CD14-positive monocyte (primary cell): ENCODE measurements around the gene RPRML. TPM values are rescaled to one million over a fixed set of nuclear protein-coding genes. Genes with fewer than 3 reads are reported as not detected.

Experiments
- DNase-seq, 3 donors: peaks; one replicate each; pipeline ENCODE4 v3.0.0-alpha.2; 2011 to 2022
- H2AFZ ChIP-seq: 2 replicates; pipeline ENCODE4 v1.6.0; 2012; ENCODE audit warnings: mild to moderate bottlenecking, low read depth, low read length, inconsistent platforms; ENCODE audit not compliant: insufficient read depth, poor library complexity, severe bottlenecking
- H3K27ac ChIP-seq, 2 donors: 1 replicate in 1 of 2; 2 replicates in 1 of 2; pipeline ENCODE4 v1.5.1; 2012 to 2013; ENCODE audit warnings: low read length in 2 of 2, control low read depth in 1 of 2, inconsistent platforms in 1 of 2, low read depth in 1 of 2, mild to moderate bottlenecking in 1 of 2
- H3K27me3 ChIP-seq, 2 donors: one replicate each; pipeline versions ENCODE4 v1.6.0 to v1.6.1; 2011 to 2013; ENCODE audit warnings: low read length in 2 of 2; ENCODE audit not compliant: control insufficient read depth in 2 of 2, insufficient read depth in 2 of 2
- H3K36me3 ChIP-seq, 2 donors: replicated peaks in 1 of 2; 1 replicate in 1 of 2; 2 replicates in 1 of 2; pipeline versions ENCODE4 v1.5.1 to v1.6.1; 2012 to 2013; ENCODE audit warnings: low read length in 2 of 2, control low read depth in 1 of 2, inconsistent platforms in 1 of 2, mild to moderate bottlenecking in 1 of 2; ENCODE audit not compliant: insufficient read depth in 2 of 2, control insufficient read depth in 1 of 2
- H3K4me1 ChIP-seq, 2 donors: 1 replicate in 1 of 2; 2 replicates in 1 of 2; pipeline versions ENCODE4 v1.5.1 to v1.6.1; 2012 to 2013; ENCODE audit warnings: low read length in 2 of 2, control low read depth in 1 of 2, inconsistent platforms in 1 of 2, mild to moderate bottlenecking in 1 of 2, moderate library complexity in 1 of 2; ENCODE audit not compliant: insufficient read depth in 2 of 2, control insufficient read depth in 1 of 2
- H3K4me2 ChIP-seq: replicated peaks from 2 replicates; pipeline ENCODE3; 2012; ENCODE audit warnings: low read length, moderate library complexity, mild to moderate bottlenecking; ENCODE audit not compliant: poor library complexity, severe bottlenecking; ENCODE audit errors: extremely low read depth
- H3K4me3 ChIP-seq, 3 experiments: fragments of 200-600 bp in 1 of 3; sonication (generic) in 1 of 3; replicated peaks in 1 of 3; 1 replicate in 2 of 3; 2 replicates in 1 of 3; pipeline ENCODE4 v1.5.1; 2011 to 2013; ENCODE audit warnings: low read length in 3 of 3, mild to moderate bottlenecking in 3 of 3, control low read depth in 2 of 3, low read depth in 2 of 3, inconsistent platforms in 1 of 3, moderate library complexity in 1 of 3
- H3K79me2 ChIP-seq: 2 replicates; pipeline ENCODE4 v1.6.0; 2012; ENCODE audit warnings: mild to moderate bottlenecking, control low read depth, inconsistent platforms, low read length, moderate library complexity; ENCODE audit not compliant: insufficient read depth
- H3K9ac ChIP-seq: 2 replicates; pipeline ENCODE4 v1.6.0; 2017; ENCODE audit warnings: low read length, mild to moderate bottlenecking; ENCODE audit not compliant: insufficient read depth, poor library complexity, severe bottlenecking
- H3K9me3 ChIP-seq, 2 donors: replicated peaks in 1 of 2; 1 replicate in 1 of 2; 2 replicates in 1 of 2; pipeline versions ENCODE4 v1.5.1 to v1.6.1; 2012 to 2013; ENCODE audit warnings: low read length in 2 of 2, control low read depth in 1 of 2; ENCODE audit not compliant: control insufficient read depth in 1 of 2, insufficient read depth in 1 of 2
- H4K20me1 ChIP-seq: 2 replicates; pipeline ENCODE4 v1.6.0; 2012; ENCODE audit warnings: mild to moderate bottlenecking, low read length, control low read depth, moderate library complexity; ENCODE audit not compliant: insufficient read depth
- H3K27ac Mint-ChIP-seq, 7 donors: one replicate each; pipeline ENCODE4 v1.8.0; 2020; ENCODE audit warnings: mild to moderate bottlenecking in 7 of 7, mixed read lengths in 7 of 7, moderate library complexity in 6 of 7, inconsistent platforms in 2 of 7
- H3K27me3 Mint-ChIP-seq, 3 donors: one replicate each; pipeline ENCODE4 v1.8.0; 2021 to 2022; ENCODE audit warnings: low read depth in 3 of 3, mild to moderate bottlenecking in 3 of 3, mixed read lengths in 3 of 3, moderate library complexity in 3 of 3, inconsistent platforms in 1 of 3
- H3K36me3 Mint-ChIP-seq, 2 donors: one replicate each; pipeline ENCODE4 v1.8.0; 2020; ENCODE audit warnings: mixed read lengths in 2 of 2, inconsistent platforms in 1 of 2, mild to moderate bottlenecking in 1 of 2
- H3K4me1 Mint-ChIP-seq: one replicate; pipeline ENCODE4 v1.8.0; 2020; ENCODE audit warnings: mild to moderate bottlenecking, mixed read lengths
- H3K4me3 Mint-ChIP-seq, 2 donors: one replicate each; pipeline ENCODE4 v1.8.0; 2020; ENCODE audit warnings: mild to moderate bottlenecking in 2 of 2, mixed read lengths in 2 of 2, moderate library complexity in 1 of 2
- H3K9me3 Mint-ChIP-seq, 7 donors: one replicate each; pipeline ENCODE4 v1.8.0; 2020 to 2022; ENCODE audit warnings: mixed read lengths in 7 of 7, mild to moderate bottlenecking in 6 of 7, moderate library complexity in 6 of 7, inconsistent platforms in 2 of 7
- CTCF ChIP-seq: fragments of 200-600 bp; IDR thresholded peaks from one replicate; pipeline ENCODE4 v1.8.0; 2022; ENCODE audit warnings: antibody characterized with exemption, mild to moderate bottlenecking
- WGBS: methylation state at CpG from one replicate; pipeline ENCODE4 v1.1.5; 2013; ENCODE audit warnings: missing lambda C conversion rate; ENCODE audit not compliant: insufficient coverage; 5-methylcytosine and 5-hydroxymethylcytosine counted together
- intact Hi-C, 2 donors: fragments of 100-400 bp; cut with micrococcal nuclease; formaldehyde crosslinking; loops; one replicate each; pipeline versions ENCODE4 v1.15.0 to v1.15.1; 2023
- polyA plus RNA-seq, 3 donors: library from polyadenylated mRNA; depleted of rRNA in 1 of 3; unstranded in 2 of 3; stranded (reverse) in 1 of 3; fragments of 300-500 nt in 2 of 3; fragments of >200 nt in 1 of 3; fragmentation: Illumina TruSeq in 2 of 3; gene quantifications; 1 replicate in 2 of 3; 2 replicates in 1 of 3; pipeline ENCODE4 v1.2.3, GENCODE V29; 2012 to 2021

The RPRML gene
- polyA plus RNA-seq, 3 donors, result not detected

GRCh38 chr17:46952115-46952514 lies 26.9 kb downstream of the RPRML start:
- no peaks in the 10 kb centered on the region for H3K27me3 ChIP-seq
- H3K4me1 ChIP-seq, result no peaks in the 10 kb centered on the region
- no peak for DNase-seq
- no peak overlapping the region for H3K4me2 ChIP-seq
- intact Hi-C loops, result no loop called here
- Mint-ChIP-seq H3K4me3 (no peak overlapping the region), H3K36me3 (peaks cover 9 to 12% of the 10 kb centered on the region in 2 donors), H3K27me3 (peaks cover 2 to 11% (median 4%) of the 10 kb centered on the region in 3 donors), H3K4me1 (peaks cover 1% of the 10 kb centered on the region), H3K27ac (peak overlapping the region in 1 of 7 donors; percentile 26), H3K9me3 (peaks cover 0 to 3% (median 0%) of the 10 kb centered on the region in 7 donors)
- 86% methylated on average over 7 of the region's 9 CpGs for WGBS
- H2AFZ ChIP-seq, result no peak overlapping the region
- H3K79me2 ChIP-seq, result no peaks in the 10 kb centered on the region
- H3K9me3 ChIP-seq, result no peaks in the 10 kb centered on the region
- H3K9ac ChIP-seq, result no peak overlapping the region
- no peaks in the 10 kb centered on the region for H4K20me1 ChIP-seq
- TF ChIP-seq CTCF, result no peak
- no peak overlapping the region for H3K27ac ChIP-seq
- H3K36me3 ChIP-seq, result no peaks in the 10 kb centered on the region
- no peak overlapping the region for H3K4me3 ChIP-seq

- H3K27ac ChIP-seq, result no peak overlapping the region
- no peaks in the 10 kb centered on the region for H3K36me3 ChIP-seq
- no peaks in the 10 kb centered on the region for H3K27me3 ChIP-seq
- Mint-ChIP-seq H3K4me1 (peaks cover 1% of the 10 kb centered on the region), H3K36me3 (peaks cover 9 to 12% of the 10 kb centered on the region in 2 donors), H3K4me3 (no peak overlapping the region), H3K27me3 (peaks cover 2 to 9% (median 4%) of the 10 kb centered on the region in 3 donors), H3K27ac (no peak overlapping the region), H3K9me3 (peaks cover 0 to 3% (median 0%) of the 10 kb centered on the region in 7 donors)
- no peak for TF ChIP-seq CTCF
- H3K9me3 ChIP-seq, result no peaks in the 10 kb centered on the region
- no peak overlapping the region for H3K9ac ChIP-seq
- no peaks in the 10 kb centered on the region for H3K79me2 ChIP-seq
- 20% methylated on average over 3 of the region's 5 CpGs for WGBS
- intact Hi-C loops, result no loop called here
- no peak for DNase-seq
- H4K20me1 ChIP-seq, result no peaks in the 10 kb centered on the region
- no peak overlapping the region for H3K4me2 ChIP-seq
- H3K4me1 ChIP-seq, result no peaks in the 10 kb centered on the region
- no peak overlapping the region for H3K4me3 ChIP-seq
- no peak overlapping the region for H2AFZ ChIP-seq
Observed at GRCh38 chr17:46951706-46952105, 27.3 kb downstream of the RPRML start.
